Epidermal melanocyte (primary cell): ENCODE data around the gene LDAH.
"Not testable (repeated sequence)": the region's sequence is repeated elsewhere in the genome, so short reads cannot be mapped to it uniquely, and the experiment has no call there.

Experiments used
- DNase-seq: peaks from one replicate; pipeline ENCODE4 v3.0.0; 2011; ENCODE audit warnings: low spot score; ENCODE audit not compliant: insufficient read length

Gene LDAH

DNA sequence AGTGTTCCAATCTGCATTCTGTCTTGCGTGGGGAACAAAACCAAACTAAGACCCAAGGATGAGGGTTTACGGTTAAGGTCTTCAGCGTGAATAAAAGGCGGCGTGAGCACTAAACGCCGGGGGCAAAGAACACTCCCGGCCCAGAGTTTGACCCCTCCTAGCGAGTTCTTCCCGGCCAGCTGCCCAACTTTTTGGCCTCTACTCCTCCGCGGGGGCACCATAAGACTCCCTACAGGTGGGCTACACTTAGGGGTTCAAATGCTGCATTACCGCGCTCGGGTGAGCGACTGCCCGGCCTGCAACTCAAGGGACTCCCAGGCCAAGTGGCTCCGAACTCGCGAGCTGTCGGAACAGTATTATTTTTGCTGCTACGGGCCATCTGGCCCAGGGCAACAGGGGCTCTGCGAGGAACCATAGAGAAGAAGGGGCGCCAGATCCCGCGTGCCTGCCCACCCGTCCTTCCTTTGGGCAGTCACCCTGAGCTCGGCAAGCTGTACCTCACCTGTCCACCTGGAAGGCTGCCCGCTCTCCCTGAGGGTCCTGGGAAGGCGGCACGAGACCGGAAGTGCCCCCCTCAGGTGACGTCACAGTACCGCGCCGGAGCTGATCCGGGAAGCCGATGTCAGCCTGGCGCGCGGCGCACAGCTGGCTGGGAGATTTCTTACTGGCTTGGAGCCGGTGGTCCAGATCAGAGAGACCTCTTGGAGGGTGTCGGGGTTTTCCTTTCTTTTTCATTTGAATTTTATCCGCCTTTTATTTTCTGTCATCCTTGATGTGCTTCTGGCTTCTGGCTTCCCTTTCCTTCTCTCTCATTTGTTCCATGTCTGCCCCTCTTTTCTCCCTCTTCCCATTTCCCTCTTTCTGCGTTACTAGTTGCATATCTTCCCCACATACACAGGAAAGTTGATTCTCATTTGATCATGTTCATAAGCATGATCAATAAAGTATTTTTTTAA, at the start of gene LDAH:
Gene LDAH (minus strand): TSS at position 567 of the 956 bp plus-strand sequence. CDS start 21,638 bp downstream, outside the sequence.
- DNase-seq: peak; percentile 85

DNA sequence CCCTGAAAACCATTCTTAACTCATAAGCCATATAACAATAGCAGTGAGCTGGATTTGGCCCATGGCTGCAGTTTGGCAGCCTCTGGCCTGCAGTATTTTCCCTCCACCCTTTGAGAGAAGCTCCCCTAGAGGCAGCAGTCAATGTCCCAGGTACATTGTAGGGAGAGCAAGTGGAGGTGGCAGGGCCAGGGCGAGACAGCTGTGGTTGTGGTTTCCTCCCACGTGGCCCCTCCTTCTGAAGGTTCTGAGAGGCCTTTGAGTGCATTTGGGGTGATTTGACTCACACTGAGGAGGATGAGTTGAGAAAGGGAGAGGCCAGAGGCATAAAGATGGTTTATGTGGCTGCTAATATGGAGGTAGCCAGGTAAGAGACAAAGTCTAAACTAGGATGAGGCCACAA, 45.5 kb upstream of the LDAH start:
- DNase-seq: no peak

DNA sequence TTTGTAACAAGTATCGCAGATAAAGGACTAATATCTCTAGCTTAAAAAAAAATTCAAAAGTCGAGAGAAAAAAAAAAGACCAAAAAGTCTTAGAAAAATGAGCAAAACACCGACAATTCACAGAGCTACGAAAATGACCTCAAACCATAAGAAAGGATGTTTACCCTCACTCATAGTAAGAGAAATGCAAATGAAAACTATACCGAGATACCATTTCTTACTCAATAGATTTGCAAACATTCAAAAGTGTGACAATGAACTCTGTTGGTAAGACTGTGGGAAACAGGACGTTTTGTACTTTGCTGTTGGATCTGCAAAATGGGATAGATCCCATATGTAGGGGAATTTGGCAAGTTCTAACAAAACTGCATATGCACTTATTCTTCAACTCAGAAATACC, 39.9 kb upstream of the LDAH start:
- DNase-seq: no peak

DNA sequence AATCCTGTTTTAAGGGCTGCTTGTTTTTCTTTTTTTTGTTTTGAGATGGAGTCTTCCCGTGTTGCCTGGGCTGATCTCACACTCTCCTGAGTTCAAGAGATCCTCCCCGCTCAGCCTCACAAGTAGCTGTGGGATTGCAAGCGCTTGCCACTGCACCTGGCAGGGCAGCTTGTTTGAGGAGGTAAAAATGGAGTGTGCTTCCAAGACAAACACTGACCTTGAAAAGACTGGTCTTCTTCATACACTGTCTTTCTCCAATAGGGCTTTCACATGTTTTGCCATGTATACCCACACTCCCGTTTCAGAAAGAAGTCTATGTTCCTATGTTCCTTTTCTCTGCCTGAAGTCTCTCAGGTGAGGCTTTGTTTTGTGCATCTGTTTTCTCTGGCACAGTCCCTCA, 32.6 kb upstream of the LDAH start:
- no peak for DNase-seq

DNA sequence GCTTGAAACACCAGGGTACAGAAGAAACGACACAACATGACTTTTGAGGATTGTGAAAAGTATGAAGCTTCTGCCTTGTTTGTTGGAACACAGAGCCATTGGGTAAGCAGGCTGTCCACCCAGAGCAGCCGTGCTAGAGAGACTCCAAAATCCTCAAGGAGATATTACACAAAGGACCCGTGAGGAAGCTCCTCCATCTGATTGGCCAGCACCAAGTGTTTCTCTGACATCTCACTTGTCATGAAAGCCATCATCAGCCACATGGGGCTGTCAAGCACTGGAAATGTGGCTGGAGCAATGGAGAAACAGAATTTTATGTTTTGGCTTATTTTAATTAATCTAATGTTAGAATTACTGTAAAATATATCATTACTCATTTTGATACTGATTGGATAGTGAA, 29.8 kb upstream of the LDAH start:
- DNase-seq: no peak

DNA sequence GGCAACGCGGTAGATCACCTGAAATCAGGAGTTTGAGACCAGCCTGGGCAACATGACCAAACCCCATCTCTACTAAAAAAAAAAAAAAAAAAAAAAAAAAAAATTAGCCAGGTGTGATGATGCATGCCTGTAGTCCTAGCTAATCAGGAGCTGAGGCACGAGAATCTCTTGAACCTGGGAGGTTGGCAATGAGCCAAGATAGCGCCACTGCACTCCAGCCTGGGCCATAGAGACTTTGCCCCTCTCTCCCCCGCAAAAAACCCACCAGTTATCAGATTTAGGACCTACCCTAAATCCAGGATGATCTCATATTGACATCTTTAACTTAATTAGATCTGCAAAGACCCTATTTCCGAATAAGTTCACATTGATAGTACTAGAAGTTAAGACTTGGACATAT, 29.2 kb upstream of the LDAH start:
- no peak for DNase-seq

DNA sequence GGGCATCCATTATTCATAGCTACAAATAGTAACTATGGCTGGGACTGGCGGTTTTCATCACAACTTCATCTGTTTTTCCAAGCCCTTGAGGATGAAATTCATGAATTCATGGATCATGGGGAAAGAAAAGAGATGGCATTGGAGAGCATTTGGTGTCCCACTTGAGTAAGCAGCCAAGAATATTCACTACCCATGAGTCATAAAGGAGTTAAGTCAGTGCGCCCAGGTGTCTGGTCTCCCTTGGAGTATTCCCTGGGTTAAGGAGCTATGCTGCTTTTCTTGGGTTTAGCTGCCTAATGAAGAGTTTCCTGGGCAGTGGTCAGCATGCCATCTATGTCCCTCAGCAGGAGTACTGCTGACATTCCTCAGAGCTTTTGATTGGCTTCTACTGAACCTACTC, 21.3 kb upstream of the LDAH start:
- no peak for DNase-seq

DNA sequence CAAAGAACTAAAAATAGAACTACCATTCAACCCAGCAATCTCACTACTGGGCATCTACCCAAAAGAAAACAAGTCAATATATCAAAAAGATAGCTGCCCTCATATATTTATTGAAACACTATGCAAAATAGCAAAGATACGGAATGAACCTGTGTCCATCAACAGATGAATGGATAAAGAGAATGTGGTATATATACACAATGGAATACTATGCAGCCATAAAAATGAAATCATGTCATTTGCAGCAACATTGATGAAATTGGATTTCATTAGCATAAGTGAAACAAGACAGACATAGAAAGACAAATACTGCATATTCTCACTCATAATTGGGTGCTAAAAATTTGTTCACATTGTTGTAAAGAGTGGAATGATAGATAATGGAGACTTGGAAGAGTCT, 16.2 kb upstream of the LDAH start:
- DNase-seq: no peak

DNA sequence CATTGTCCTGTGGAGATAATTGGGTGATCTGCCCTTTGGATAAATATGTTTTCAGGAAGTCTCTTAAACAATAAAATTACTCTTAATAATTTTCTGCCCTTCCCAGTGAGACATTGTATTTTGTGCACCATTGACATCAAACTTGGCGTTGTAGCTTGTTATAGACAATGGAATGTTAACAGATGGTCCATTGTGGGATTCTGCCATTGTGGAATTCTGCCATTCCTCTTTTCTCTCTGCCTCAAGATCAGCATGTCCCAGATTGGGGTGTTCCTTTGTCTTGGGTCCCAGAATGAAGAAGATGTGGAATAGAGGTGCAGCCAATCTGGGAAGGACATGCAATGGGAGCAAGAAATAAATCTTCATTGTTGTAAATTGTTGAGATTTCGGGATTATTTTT, 15.1 kb upstream of the LDAH start:
- DNase-seq: no peak

DNA sequence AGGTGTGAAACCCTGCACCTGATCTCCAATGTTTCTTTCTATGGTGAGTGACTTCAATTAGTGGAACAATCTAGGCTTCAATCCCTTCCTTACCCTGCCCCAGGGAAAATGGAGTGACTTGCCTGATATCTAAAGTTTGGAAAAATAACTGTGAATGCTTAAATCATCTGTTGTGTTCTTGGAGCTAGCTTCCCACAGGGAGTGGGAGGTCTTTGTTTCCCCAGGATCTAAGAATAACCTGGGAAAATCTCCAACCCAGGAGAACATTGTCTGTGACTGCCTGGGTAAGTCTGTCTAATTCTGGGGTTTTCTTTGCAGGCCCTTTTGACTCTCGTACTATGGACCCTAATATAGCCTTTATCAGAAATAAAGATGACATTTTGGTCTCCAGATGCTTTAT, 13.6 kb upstream of the LDAH start:
- DNase-seq: no peak

DNA sequence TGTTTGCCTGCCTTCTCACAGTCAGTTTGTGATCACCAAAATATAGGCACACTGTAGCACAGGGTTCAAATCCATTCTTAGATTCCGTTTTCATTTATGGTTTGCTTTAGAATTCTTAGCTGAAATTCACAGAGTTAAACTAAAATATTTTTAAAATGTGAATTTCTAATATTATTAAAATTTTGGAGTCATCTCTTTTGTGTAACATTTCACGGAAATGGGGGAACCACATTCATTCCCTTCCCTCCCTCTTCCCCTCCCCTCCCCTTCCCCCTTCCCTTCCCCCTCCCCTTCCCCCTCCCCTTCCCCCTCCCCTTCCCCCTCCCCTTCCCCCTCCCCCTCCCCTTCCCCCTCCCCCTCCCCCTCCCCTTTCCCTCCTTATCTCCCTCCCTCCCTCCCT, 11.4 kb upstream of the LDAH start:
- no peak for DNase-seq

DNA sequence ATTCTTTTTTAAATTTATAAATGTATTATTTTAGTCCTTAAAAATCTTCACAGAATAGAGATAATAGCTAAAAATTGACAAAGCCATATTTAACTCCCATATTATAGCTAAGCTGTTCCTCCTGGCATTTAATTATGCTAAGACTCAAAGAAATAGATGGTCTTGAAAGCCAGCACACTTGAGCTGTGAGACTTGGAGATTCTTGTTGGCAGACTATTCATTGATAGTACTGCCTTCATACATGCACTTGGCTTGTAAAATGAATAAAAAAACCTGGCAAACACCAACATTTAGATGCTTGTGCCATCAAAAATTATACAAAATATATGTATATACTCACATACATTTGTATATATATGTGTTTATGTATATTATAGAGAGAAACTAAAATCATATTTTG, 9.7 kb upstream of the LDAH start:
- no peak for DNase-seq

DNA sequence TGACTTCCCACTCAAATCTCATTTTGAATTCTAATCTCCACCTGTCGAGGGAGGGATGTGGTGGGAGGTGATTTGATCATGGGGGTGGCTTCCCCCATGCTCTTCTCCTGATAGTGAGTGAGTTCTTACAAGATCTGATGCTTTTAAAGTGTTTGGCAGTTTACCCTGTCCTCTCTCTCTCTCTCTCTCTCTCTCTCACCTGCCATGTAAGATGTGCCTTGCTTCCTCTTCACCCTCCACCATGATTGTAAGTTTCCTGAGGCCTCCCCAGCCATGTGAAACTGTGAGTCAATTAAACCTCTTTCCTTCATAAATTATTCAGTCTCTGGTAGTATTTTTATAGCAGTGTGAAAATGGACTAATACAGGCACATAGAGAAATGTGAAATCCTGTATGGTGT, 7.0 kb upstream of the LDAH start:
- DNase-seq: no peak

DNA sequence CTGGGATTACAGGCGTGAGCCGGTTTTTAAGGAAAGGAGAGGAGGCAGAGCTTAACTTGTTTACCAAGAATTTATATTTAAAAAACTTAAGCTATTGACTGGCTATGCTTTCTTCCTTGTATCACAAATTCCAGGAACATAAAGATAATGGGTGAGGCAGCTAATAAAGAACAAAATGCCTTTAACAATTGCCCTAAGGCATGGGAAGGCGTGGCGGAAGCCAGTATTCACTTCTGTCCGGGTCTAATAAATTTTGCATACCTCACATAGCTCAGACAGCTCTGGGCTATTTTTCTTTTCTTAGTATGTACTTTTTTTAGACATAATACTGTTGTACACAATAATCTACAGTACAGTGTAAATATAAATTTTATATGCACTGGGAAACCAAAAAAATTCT, 1.0 kb upstream of the LDAH start:
- no peak for DNase-seq

DNA sequence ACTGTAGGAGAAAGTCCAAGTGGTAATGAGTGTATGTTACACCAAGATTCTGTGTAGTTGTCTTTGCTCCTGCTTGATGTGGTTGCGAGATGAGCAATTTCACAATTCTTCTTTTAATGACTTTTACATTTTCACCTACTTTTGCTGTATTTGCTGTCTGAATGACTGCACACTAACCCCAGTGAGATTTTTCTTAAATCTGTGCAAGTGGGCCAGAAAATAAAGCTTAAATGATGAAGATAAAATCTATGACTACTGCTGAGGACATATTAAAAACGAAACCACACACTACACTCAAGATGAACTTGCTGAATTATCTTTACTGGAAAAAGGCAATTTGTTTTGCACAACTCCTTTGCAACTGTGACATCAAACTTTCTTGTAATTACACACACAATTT, 4.1 kb downstream of the LDAH start:
- no peak for DNase-seq

DNA sequence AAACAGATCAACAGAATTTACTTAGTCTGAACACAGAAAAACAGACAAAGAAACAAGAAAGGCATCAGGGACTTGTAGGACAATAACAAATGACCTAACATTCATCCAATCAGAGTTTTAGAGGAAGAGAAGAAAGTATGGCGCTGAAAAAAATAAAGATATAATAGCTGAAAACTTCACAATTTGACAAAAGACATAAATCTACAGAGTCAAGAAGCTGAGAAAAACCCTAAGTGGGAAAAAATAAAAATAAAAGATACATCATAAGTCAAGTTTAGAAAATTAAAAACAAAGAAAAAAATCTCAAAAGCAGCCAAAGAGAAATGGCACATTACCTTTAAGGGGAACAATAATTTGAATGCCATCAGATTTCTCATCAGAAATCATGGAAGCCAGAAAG, 7.7 kb downstream of the LDAH start:
- DNase-seq: no peak

DNA sequence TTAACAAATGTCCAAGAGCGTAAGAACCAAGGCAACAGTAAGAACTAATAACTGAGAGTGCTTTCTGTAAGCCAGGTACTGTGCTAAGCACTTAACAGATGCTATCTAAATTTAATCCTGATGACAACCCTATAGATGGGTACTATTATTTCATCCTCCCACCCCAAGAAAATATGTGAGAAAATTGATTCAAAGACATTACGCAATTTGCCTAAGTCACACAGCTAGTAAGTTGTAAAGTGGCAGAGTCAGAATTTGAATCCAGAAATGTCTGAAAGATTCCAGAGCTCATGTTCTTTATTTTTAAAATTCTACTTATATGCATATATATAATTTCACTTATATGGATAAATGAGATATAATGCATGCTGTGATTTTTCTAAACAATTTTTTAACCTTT, 10.1 kb downstream of the LDAH start:
- no peak for DNase-seq

DNA sequence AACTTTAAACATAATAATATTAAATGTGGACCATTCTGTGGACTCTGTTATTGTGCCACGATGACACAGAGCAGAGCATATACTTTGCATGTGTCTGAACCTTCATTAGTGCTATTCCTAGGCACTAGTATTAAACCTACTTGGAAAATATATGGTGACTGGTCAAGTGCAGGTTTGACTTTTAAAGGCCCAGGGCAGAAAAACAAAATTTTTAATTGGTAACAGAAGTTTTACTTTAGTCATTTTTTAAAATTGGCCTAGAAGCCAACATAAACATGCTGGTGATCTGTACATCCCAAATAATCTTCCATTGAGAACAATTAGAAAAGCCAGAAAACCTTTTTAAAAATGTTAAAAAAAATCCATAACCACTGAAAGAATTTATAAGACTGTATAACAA, 16.6 kb downstream of the LDAH start:
- no peak for DNase-seq

DNA sequence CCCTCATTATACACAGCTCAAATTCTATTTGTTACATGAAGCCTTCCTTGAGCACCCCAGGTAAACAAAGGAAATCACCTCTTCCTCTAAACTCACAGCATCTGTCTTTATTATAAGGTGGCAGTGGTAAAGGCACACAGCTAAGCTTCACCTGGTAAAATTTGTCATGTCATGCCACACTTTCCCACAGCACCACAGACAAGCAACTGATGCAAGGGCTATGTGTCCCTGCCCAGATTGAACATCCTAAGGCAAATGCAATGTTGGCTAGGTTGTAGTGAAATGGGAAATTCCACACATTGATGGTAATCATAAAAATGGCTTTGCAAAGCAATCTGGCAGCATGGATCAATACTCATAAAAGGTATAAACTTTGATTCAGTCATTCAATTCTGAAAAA, 18.9 kb downstream of the LDAH start:
- DNase-seq: no peak

DNA sequence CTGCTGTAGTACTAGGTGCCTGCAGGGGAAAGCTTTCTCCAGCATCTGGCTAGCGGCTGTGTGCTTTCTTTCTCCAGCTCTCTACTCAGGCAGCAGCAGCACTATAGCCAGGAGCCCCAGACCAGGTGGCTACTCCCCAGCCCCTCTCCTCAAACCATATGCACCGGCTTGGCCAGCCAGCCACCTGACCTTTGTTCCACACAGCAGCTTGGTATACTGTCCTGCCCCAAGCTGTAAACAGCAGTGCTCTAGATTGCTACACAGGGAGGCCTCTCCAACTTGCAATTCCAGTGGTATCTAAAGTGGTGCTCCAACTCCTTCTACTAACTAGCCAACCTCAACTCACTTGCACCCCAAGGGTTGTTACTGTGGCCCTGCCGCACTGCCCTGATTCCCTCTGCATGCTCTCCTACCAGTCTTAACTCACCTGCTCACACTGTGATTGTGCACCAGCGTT, 19.6 kb downstream of the LDAH start:
- DNase-seq: no peak

DNA sequence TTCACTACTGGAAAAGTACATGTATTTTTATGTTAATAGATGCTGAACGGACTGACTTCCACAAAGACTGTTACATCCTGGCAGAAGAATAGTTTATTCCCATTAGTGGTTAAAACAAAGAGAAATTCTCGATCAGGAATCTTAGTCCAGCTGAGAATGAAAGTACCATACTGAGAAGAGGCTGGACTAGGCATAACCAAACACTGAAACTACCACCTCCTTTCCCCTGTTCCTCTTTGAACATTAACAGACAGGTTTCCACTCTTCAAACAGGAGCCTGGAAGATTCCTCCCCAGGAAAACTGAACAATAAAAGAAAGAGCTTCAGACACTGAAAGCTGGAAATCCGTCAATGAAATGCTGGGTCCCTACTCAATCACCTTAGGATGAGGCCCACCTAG, 25.8 kb downstream of the LDAH start:
- no peak for DNase-seq

DNA sequence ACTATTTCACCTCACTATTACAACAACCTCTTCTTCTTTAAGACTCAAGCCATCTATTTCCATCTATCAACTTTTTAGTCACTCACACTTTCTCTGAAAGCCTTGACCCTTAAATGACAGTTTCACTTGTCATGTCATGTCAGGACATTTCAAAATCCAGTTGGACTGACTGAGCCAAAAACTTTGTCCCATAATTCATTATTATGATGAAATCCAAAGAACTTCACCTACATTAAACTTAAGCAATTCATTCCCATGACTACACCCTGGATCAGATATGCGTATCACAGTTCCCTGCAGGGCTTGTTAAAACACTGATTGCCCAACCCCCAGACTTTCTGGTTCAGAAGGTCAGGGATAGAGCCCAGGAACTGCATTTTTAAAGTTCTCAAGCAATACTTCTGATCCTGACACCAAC, 26.5 kb downstream of the LDAH start:
- no peak for DNase-seq

DNA sequence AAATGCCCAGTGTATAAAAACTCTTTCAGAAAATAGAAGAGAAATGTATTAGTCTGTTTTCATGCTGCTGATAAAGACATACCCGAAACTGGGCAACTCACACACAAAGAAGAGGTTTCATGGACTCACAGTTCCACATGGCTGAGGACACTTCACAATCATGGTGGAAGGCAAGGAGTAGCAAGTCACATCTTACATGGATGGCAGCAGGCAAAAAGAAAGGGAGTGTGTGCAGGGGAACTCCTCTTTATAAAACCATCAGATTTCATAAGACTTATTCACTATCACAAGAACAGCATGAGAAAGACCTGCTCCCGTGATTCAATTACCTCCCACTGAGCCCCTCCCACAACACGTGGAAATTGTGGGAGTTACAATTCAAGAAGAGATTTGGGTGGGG, 29.0 kb downstream of the LDAH start:
- DNase-seq: not testable (repeated sequence)
